ENCODE measurements around the gene TBX15.

The TBX15 gene

DNA sequence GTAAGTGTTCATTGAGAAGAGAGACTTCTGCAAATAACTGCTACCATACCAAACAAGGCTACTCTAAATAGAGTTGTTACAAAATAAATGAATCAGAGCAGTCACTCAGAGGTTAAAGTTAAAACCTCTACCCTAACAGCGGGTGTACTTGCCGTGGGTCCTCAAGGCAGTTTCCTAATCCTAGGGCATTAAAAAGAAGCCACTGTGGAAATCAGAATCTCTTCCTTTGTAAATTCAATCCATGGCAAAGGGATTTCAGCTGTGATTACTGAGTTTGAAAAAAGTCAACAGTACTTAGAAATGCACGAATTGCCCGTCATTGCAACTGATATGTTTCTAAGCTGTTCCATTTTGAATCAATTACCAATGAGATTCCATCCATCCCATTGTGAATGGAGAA lies 13.5 kb downstream of the TBX15 start:
- in situ Hi-C loops (cut with MboI; ENCODE audit: low pct_unique_long_range_greater_than_20kb, low sequenced_read_pairs, unreplicated experiment): no loop called here
- TF ChIP-seq, protein P1, sequence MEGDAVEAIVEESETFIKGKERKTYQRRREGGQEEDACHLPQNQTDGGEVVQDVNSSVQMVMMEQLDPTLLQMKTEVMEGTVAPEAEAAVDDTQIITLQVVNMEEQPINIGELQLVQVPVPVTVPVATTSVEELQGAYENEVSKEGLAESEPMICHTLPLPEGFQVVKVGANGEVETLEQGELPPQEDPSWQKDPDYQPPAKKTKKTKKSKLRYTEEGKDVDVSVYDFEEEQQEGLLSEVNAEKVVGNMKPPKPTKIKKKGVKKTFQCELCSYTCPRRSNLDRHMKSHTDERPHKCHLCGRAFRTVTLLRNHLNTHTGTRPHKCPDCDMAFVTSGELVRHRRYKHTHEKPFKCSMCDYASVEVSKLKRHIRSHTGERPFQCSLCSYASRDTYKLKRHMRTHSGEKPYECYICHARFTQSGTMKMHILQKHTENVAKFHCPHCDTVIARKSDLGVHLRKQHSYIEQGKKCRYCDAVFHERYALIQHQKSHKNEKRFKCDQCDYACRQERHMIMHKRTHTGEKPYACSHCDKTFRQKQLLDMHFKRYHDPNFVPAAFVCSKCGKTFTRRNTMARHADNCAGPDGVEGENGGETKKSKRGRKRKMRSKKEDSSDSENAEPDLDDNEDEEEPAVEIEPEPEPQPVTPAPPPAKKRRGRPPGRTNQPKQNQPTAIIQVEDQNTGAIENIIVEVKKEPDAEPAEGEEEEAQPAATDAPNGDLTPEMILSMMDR (IDR thresholded peaks at IDR 0.05; ENCODE audit: extremely low read depth, insufficient read depth, missing control alignments): no peak
- DNase-seq (ENCODE audit: low spot score): no peak

DNA sequence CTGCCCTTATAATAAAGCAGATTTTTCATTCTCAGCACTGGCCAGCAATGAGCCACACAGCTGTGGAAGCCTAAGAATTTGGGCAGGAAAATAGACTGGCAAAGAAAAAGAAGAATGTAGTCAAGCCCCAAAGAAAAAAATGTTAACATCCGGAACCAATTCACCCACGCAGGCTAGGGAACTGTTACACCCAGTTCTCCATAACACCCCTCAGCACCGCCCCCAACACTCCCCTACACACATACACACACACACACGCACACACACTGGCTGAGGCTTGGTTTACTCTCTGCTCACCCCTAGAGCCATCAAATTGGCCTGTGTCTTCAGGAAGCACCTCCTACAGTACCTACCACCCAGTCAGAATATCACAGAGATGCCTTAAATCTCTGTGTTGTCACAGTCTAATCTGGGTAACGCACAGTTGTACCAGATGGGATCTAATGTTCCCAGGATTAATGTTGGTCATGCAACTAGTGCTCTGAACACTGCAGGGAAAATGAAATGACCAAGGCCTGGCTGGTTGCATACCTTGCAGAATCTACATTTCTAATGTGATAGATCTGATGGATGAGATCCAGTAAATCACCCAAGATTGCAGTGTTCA lies 14.5 kb downstream of the TBX15 start:
- TF ChIP-seq, protein P1 (IDR thresholded peaks at IDR 0.05; ENCODE audit: extremely low read depth, insufficient read depth, missing control alignments): no peak
- no peak for DNase-seq (ENCODE audit: low spot score)
- in situ Hi-C loops (cut with MboI; ENCODE audit: low pct_unique_long_range_greater_than_20kb, low sequenced_read_pairs, unreplicated experiment): no loop called here

DNA sequence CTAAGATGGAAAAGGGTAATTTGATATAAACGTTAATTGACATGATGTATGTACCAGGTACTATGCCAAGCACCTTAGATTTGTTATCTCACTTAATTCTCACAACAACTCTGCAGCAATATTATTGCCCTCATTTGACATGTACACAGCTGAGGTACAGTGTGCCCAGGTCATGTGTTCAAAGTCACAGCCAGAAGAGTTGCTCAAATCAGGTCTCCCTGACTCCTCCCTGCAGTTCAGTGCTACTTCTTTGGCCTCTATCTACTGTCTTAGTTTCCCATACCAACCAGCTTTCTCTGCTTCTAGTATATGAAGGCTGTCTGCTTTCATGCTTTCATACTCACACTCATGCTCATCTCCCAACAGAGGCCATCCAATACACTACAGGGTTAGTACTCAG lies 15.1 kb downstream of the TBX15 start:
- DNase-seq (ENCODE audit: low spot score): no peak
- in situ Hi-C loops (cut with MboI; ENCODE audit: low pct_unique_long_range_greater_than_20kb, low sequenced_read_pairs, unreplicated experiment): no loop called here
- TF ChIP-seq, protein P1 (IDR thresholded peaks at IDR 0.05; ENCODE audit: extremely low read depth, insufficient read depth, missing control alignments): no peak

DNA sequence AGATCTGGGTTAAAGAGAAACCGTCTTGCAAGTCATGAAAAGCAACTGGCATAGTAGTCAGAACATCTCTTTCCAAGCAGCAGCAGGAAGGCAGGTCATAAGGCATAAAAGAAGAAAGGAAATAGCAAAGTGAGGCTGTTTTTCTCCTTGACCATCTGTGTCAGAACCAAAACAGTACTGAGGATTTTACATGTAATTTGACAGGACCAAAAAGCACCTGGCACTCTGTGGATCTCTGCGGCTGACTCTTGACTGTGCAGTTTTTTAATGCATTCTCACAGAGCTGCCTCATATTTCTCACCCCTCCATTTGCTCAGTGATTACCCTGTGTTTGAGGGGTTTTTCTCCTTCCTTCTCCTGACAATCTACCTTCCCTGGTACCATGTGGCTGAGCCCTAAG lies 17.7 kb downstream of the TBX15 start:
- DNase-seq (ENCODE audit: low spot score): no peak
- in situ Hi-C loops (cut with MboI; ENCODE audit: low pct_unique_long_range_greater_than_20kb, low sequenced_read_pairs, unreplicated experiment): no loop called here
- TF ChIP-seq, protein P1 (IDR thresholded peaks at IDR 0.05; ENCODE audit: extremely low read depth, insufficient read depth, missing control alignments): no peak

DNA sequence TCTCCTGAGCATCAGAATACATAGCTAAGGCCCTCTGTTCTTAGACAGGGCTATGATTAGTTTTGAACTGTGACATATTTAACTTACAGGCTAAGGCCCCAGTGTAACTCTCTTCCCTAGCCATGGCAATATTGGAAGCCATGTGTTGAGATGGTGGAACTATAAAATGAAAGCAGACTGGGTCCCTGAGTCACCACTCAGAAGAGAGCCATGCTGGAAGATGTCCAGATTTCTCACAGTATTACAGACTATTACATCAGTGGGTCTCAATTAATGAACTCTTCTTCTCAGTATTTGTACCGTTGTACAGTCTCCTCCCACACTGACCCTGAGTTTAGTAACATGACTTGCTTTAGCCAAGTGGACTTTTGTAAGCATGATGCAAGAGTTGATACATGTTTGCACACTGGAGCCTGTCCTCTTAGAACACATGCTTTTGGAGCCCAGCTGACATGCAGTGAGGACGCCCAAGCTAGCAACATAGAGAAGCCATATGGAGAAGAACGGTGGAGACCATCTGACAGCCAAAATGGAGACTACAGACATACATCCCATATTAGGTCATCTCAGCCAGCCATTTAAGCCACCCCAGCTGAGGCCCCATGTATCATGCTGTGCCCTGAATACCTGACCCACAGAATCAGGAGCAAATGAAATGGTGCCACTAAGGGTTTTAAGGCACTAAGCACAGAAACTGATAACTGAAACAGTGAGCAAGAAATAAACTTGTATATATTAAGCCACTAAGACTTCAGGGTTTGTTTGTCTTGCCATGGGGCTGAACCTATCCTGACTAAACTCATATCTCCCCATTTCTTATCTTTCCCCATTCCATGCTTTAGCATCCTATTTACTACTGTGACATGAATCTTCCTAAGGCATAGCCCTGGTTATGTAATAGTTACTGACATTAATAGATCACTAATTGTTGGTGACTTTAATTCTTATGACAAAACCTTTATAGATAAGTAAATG lies 24.4 kb downstream of the TBX15 start:
- DNase-seq (ENCODE audit: low spot score): no peak
- in situ Hi-C loops (cut with MboI; ENCODE audit: low pct_unique_long_range_greater_than_20kb, low sequenced_read_pairs, unreplicated experiment): no loop called here
- TF ChIP-seq, protein P1 (IDR thresholded peaks at IDR 0.05; ENCODE audit: extremely low read depth, insufficient read depth, missing control alignments): no peak

DNA sequence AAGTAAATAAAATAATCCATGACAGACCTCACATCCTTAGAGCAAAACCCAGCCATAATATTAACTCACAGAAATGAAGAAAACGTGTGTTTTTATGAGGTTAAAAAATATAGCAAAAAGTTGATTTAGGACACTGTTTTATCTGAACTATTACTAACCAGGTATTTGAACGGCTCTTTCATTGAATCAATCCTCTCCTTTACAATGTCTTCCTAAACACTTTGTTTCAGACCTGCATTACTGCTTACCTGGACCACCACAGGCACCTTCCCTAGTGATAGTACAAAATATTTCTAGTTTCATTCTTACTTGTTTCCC lies 25.0 kb downstream of the TBX15 start:
- in situ Hi-C loops (cut with MboI; ENCODE audit: low pct_unique_long_range_greater_than_20kb, low sequenced_read_pairs, unreplicated experiment): no loop called here
- TF ChIP-seq, protein P1 (IDR thresholded peaks at IDR 0.05; ENCODE audit: extremely low read depth, insufficient read depth, missing control alignments): no peak

More for the DNA sequence above, 25.0 kb downstream of the TBX15 start:
- no peak for DNase-seq (ENCODE audit: low spot score)
